HG03558 (cell line): ENCODE data around the gene AHI1.

ENCODE experiments used
- ATAC-seq: cut with Tn5 transposase; IDR thresholded peaks from one replicate; pipeline ENCODE4 v1.9.1; 2021; ENCODE audit warnings: moderate number of reproducible peaks; ENCODE audit not compliant: unreplicated experiment; ENCODE audit errors: extremely low read depth

AHI1 gene

GRCh38 chr6:135274561-135275293 is 222.8 kb downstream of the AHI1 start:
- ATAC-seq, result no peak

GRCh38 chr6:135271626-135272025 is 225.9 kb downstream of the AHI1 start:
- ATAC-seq, result no peak

- no peak for ATAC-seq
These were observed 226.6 kb downstream of the AHI1 start for GRCh38 chr6:135270676-135271536.

GRCh38 chr6:135269481-135269891 is 228.1 kb downstream of the AHI1 start:
- no peak for ATAC-seq

- ATAC-seq, result no peak
These were observed 228.8 kb downstream of the AHI1 start for GRCh38 chr6:135268740-135269139.

GRCh38 chr6:135268263-135268662 is 229.3 kb downstream of the AHI1 start:
- no peak for ATAC-seq

GRCh38 chr6:135267085-135267484 is 230.5 kb downstream of the AHI1 start:
- ATAC-seq, result no peak

- no peak for ATAC-seq
These were observed 230.9 kb downstream of the AHI1 start for GRCh38 chr6:135266675-135267074.

GRCh38 chr6:135265278-135265677 is 232.3 kb downstream of the AHI1 start:
- no peak for ATAC-seq

- no peak for ATAC-seq
These were observed 235.4 kb downstream of the AHI1 start for GRCh38 chr6:135261872-135262725.

- ATAC-seq, result no peak
These were observed 236.9 kb downstream of the AHI1 start for GRCh38 chr6:135260612-135261011.

GRCh38 chr6:135258970-135259369 is 238.6 kb downstream of the AHI1 start:
- no peak for ATAC-seq

GRCh38 chr6:135257631-135258405 is 239.7 kb downstream of the AHI1 start:
- no peak for ATAC-seq

- ATAC-seq, result no peak
These were observed 240.7 kb downstream of the AHI1 start for GRCh38 chr6:135256866-135257265.

- no peak for ATAC-seq
These were observed 243.1 kb downstream of the AHI1 start for GRCh38 chr6:135254471-135254870.

GRCh38 chr6:135251498-135252441 is 245.8 kb downstream of the AHI1 start:
- ATAC-seq, result no peak

- ATAC-seq, result no peak
These were observed 246.6 kb downstream of the AHI1 start for GRCh38 chr6:135250751-135251497.

- no peak for ATAC-seq
These were observed 247.3 kb downstream of the AHI1 start for GRCh38 chr6:135250234-135250633.
